Measurements from ENCODE around the gene NDUFS7.
A peak's percentile ranks its signal among the peaks of the same experiment; 100 is the strongest.

NDUFS7 gene

GRCh38 chr19:1343041-1343440 is 40.7 kb upstream of the NDUFS7 start (continued):
- TF ChIP-seq TSHZ2 (CRISPR knock-in tag; IDR thresholded peaks at IDR 0.05) = no peak
- TF ChIP-seq ZFP3 (CRISPR knock-in tag; IDR thresholded peaks at IDR 0.05) = no peak
- no peak for TF ChIP-seq ZNF8 (CRISPR knock-in tag; IDR thresholded peaks at IDR 0.05)

GRCh38 chr19:1349211-1349610 is 34.5 kb upstream of the NDUFS7 start:
- TF ChIP-seq ZC3H10 (CRISPR knock-in tag; IDR thresholded peaks at IDR 0.05) = no peak
- no peak for TF ChIP-seq ZFP3 (CRISPR knock-in tag; IDR thresholded peaks at IDR 0.05)
- no peak for TF ChIP-seq ISL1 (CRISPR knock-in tag; IDR thresholded peaks at IDR 0.05)
- ATAC-seq = no peak

GRCh38 chr19:1350867-1351266 is 32.8 kb upstream of the NDUFS7 start:
- TF ChIP-seq PATZ1 (CRISPR knock-in tag; IDR thresholded peaks at IDR 0.05; ENCODE audit: borderline replicate concordance) (no peak), PPARA (CRISPR knock-in tag; IDR thresholded peaks at IDR 0.05; ENCODE audit: borderline replicate concordance) (no peak), CREB5 (CRISPR knock-in tag; IDR thresholded peaks at IDR 0.05; ENCODE audit: low read depth) (no peak), ZFP30 (CRISPR knock-in tag; IDR thresholded peaks at IDR 0.05) (no peak), GLIS3 (CRISPR knock-in tag; IDR thresholded peaks at IDR 0.05) (no peak), SNAI2 (CRISPR knock-in tag; IDR thresholded peaks at IDR 0.05) (no peak), RARB (CRISPR knock-in tag; IDR thresholded peaks at IDR 0.05) (no peak), OSR1 (CRISPR knock-in tag; IDR thresholded peaks at IDR 0.05) (no peak), ZFP3 (CRISPR knock-in tag; IDR thresholded peaks at IDR 0.05) (no peak)
- ATAC-seq = no peak

GRCh38 chr19:1351381-1351851 is 32.3 kb upstream of the NDUFS7 start:
- peak; percentile 3; the same call in 1 of the 3 replicates for ATAC-seq
- TF ChIP-seq CREB5 (CRISPR knock-in tag; IDR thresholded peaks at IDR 0.05; ENCODE audit: low read depth) = no peak; the same call in 1 of the 2 replicates
- TF ChIP-seq ZFP3 (CRISPR knock-in tag; IDR thresholded peaks at IDR 0.05) = peak; percentile 41; the same call in 1 of the 2 replicates
- TF ChIP-seq PATZ1 (CRISPR knock-in tag; IDR thresholded peaks at IDR 0.05; ENCODE audit: borderline replicate concordance) = peak; percentile 57; the same call in 1 of the 2 replicates
- no peak for TF ChIP-seq ARNTL (CRISPR knock-in tag; IDR thresholded peaks at IDR 0.05; ENCODE audit: borderline replicate concordance, low read depth)
- TF ChIP-seq BACH2 (CRISPR knock-in tag; IDR thresholded peaks at IDR 0.05; ENCODE audit: borderline replicate concordance) = no peak
- peak; percentile 70 for TF ChIP-seq TSHZ2 (CRISPR knock-in tag; IDR thresholded peaks at IDR 0.05)
- TF ChIP-seq ISL1 (CRISPR knock-in tag; IDR thresholded peaks at IDR 0.05) = peak; percentile 52
- 0 out of 2 replicates have a peak, but pooled peaks have one; percentile 56 for TF ChIP-seq CSRNP3 (CRISPR knock-in tag; IDR thresholded peaks at IDR 0.05)
- TF ChIP-seq ZNF70 (CRISPR knock-in tag; IDR thresholded peaks at IDR 0.05) = peak; percentile 88
- peak; percentile 95 for TF ChIP-seq TCF4 (CRISPR knock-in tag; IDR thresholded peaks at IDR 0.05; ENCODE audit: borderline replicate concordance)
- no peak for TF ChIP-seq TOX (CRISPR knock-in tag; IDR thresholded peaks at IDR 0.05; ENCODE audit: borderline replicate concordance)
